ENCODE data around the gene TRABD2B. TPM values are rescaled to one million over a fixed set of nuclear protein-coding genes. Genes with fewer than 3 reads are reported as not detected.

The TRABD2B gene
- total RNA-seq, 2 donors from 2014 or later, result 3.8 to 10.7 TPM

DNA sequence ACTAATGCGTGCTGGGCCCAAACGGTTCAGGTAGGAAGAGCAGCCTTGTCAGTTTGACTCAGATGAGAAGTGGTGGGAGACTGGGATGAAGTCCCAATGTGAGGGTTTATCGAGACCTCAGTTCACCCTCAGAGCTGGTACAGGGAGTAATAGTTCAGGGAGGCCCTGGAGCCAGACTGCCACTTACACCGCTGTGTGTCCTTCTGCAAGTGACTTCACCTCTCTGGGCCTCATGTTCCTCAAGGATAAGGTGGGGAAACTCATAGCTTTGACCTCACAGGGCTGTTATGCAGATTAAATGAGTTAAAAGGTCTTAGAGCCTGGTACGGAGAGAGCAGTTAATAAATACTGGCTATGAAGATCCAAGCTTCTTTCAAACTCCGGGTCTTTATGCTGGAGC, 219.9 kb downstream of the TRABD2B start:
- peaks cover 8 to 24% of the 10 kb centered on the region in 2 donors for H3K4me1 ChIP-seq (ENCODE audit: control insufficient read depth in 1 of 2, low read depth in 2 of 2)
- no peak for DNase-seq (ENCODE audit: low spot score)
- no peaks in the 10 kb centered on the region for H3K9me3 ChIP-seq
- no peak overlapping the region for H3K27ac ChIP-seq
- no peaks in the 10 kb centered on the region for H3K36me3 ChIP-seq
- ATAC-seq (ENCODE audit: insufficient number of reproducible peaks, low FRiP score, low read depth), result no peak
- TF ChIP-seq CTCF (IDR thresholded peaks at IDR 0.05), result no peak
- H3K27me3 ChIP-seq (replicated peaks; ENCODE audit: insufficient read depth), result no peaks in the 10 kb centered on the region
- no peak overlapping the region for H3K4me3 ChIP-seq

- Histone ChIP-seq H3K4me1 (ENCODE audit: control insufficient read depth in 1 of 2, low read depth in 2 of 2) (peaks cover 3 to 18% of the 10 kb centered on the region in 2 donors), H3K27me3 (replicated peaks; ENCODE audit: insufficient read depth) (no peaks in the 10 kb centered on the region), H3K27ac (no peak overlapping the region), H3K9me3 (no peaks in the 10 kb centered on the region), H3K4me3 (no peak overlapping the region), H3K36me3 (no peaks in the 10 kb centered on the region)
- ATAC-seq (ENCODE audit: insufficient number of reproducible peaks, low FRiP score, low read depth), result no peak
- no peak for DNase-seq (ENCODE audit: low spot score)
- TF ChIP-seq CTCF (IDR thresholded peaks at IDR 0.05), result no peak
These were observed 220.5 kb downstream of the TRABD2B start for GRCh38 chr1:47776667-47777131.

DNA sequence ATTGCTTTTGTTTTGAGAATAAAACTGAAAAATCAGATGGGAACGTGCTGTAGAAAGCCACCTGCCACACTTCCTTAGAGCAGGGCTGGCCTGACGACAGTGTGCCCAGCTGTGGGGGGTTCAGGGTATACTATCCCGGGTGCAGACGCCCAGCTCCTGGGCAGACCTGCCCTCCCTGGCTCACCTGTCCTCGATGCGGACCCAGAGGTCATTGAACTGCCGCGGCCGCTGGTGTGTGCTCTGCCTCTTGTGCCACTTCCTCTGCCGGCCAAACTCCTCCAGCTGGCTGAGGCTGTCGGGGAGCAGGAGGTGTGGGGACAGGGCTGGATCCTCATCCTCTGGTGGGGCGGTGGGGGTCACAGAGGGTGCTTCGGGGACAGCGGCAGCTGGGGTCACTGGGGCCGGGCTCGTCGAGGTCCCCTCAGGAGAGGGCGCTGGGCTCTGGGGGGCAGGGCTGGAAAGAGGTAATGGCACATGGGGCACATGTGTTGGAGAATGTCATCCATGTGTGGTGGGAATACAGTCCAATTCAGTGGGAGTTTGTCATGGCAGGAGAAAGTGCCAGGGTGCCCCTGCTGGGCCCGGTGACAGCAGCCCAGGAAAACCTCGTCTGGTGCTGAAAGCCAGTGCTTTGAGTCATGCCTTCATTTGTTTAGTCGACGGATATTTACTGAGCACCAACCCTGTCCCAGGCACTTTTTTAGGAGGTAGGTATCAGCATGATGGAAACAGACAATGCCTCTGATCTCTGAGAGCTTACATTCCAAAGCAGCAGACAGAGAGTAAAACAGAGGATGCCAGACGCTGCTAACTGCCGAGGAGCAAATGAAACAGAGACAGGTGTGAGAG, 222.0 kb downstream of the TRABD2B start:
- H3K4me1 ChIP-seq (ENCODE audit: control insufficient read depth in 1 of 2, low read depth in 2 of 2), result peaks cover 0 to 3% of the 10 kb centered on the region in 2 donors
- ATAC-seq (ENCODE audit: insufficient number of reproducible peaks, low FRiP score, low read depth) (no peak), DNase-seq (ENCODE audit: low spot score) (no peak)
- no peaks in the 10 kb centered on the region for H3K36me3 ChIP-seq
- no peak overlapping the region for H3K4me3 ChIP-seq
- H3K27me3 ChIP-seq (replicated peaks; ENCODE audit: insufficient read depth), result no peaks in the 10 kb centered on the region
- TF ChIP-seq CTCF (IDR thresholded peaks at IDR 0.05), result no peak
- H3K27ac ChIP-seq, result no peak overlapping the region
- no peaks in the 10 kb centered on the region for H3K9me3 ChIP-seq

GRCh38 chr1:47772960-47773682, 224.1 kb downstream of the TRABD2B start:
- Histone ChIP-seq H3K9me3 (no peaks in the 10 kb centered on the region), H3K36me3 (no peaks in the 10 kb centered on the region), H3K27me3 (replicated peaks; ENCODE audit: insufficient read depth) (no peaks in the 10 kb centered on the region), H3K4me1 (ENCODE audit: control insufficient read depth in 1 of 2, low read depth in 2 of 2) (peaks cover 0 to 17% of the 10 kb centered on the region in 2 donors), H3K4me3 (no peak overlapping the region), H3K27ac (no peak overlapping the region)
- DNase-seq (ENCODE audit: low spot score) (no peak), ATAC-seq (ENCODE audit: insufficient number of reproducible peaks, low FRiP score, low read depth) (no peak)
- TF ChIP-seq CTCF (IDR thresholded peaks at IDR 0.05), result no peak

DNA sequence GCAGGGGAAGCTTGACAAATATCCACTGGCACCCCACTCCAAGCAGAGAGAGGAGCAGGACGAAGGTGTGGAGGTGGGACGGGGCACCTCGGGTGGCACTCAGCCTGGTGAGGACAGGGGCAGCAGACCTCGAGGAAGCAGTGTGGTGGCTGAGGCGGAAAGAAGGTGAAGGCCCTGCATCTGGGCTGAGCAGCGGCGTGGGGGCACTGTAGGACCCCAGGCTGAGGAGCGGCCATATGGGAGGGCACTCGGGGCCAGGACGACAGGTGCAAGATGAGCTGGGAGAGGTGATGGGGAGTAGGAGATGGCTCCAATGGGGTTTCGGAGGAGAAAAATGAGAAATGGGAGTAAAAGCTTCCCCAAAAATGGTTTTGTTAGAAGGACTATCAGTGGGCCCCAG, 224.9 kb downstream of the TRABD2B start:
- Histone ChIP-seq H3K4me3 (no peak overlapping the region), H3K4me1 (ENCODE audit: control insufficient read depth in 1 of 2, low read depth in 2 of 2) (peaks cover 0 to 17% of the 10 kb centered on the region in 2 donors), H3K27ac (no peak overlapping the region), H3K9me3 (no peaks in the 10 kb centered on the region), H3K36me3 (no peaks in the 10 kb centered on the region), H3K27me3 (replicated peaks; ENCODE audit: insufficient read depth) (no peaks in the 10 kb centered on the region)
- ATAC-seq (ENCODE audit: insufficient number of reproducible peaks, low FRiP score, low read depth) (no peak), DNase-seq (ENCODE audit: low spot score) (no peak)
- no peak for TF ChIP-seq CTCF (IDR thresholded peaks at IDR 0.05)
